SK-N-SH treated with all-trans-retinoic acid at 6 μM for 48 hours (cell line): Measurements from ENCODE around the gene TTLL6.

Experiments used
- ESRRG ChIP-seq: fragments of 250-450 bp; sonication (Bioruptor Pico); IDR thresholded peaks from 2 replicates; pipeline ENCODE4 v1.6.1; 2021; ENCODE audit warnings: mild to moderate bottlenecking
- PATZ1 ChIP-seq: fragments of 250-450 bp; sonication (Bioruptor Pico); IDR thresholded peaks from 2 replicates; pipeline ENCODE4 v1.8.0; 2020; ENCODE audit warnings: mild to moderate bottlenecking, moderate library complexity, borderline replicate concordance
- TCF4 ChIP-seq: fragments of 250-450 bp; sonication (Bioruptor Pico); IDR thresholded peaks from 2 replicates; pipeline ENCODE4 v1.8.0; 2021; ENCODE audit warnings: mild to moderate bottlenecking, moderate library complexity, borderline replicate concordance
- TSHZ2 ChIP-seq: fragments of 250-450 bp; sonication (Bioruptor Pico); IDR thresholded peaks from 2 replicates; pipeline ENCODE4 v1.5.0; 2020; ENCODE audit warnings: mild to moderate bottlenecking, moderate library complexity

- TF ChIP-seq ESRRG (CRISPR knock-in tag), result no peak
- no peak for TF ChIP-seq PATZ1
- no peak for TF ChIP-seq TSHZ2 (CRISPR knock-in tag)
- no peak for TF ChIP-seq TCF4 (CRISPR knock-in tag)
These were observed 98.7 kb downstream of the TTLL6 start for GRCh38 chr17:48718227-48718760.
